Stomach (tissue), 9 donors: ENCODE measurements around the gene KCNJ5. TPM values are rescaled to one million over a fixed set of nuclear protein-coding genes. Genes with fewer than 3 reads are reported as not detected.
A peak's percentile ranks its signal among the peaks of the same experiment; 100 is the strongest.

Experiments
- DNase-seq, 2 donors: peaks; one replicate each; pipeline versions ENCODE4 v3.0.0 to v3.0.0-alpha.2; 2013 to 2019
- H3K27ac ChIP-seq, 5 donors: fragments of 200-600 bp in 4 of 5; sonication (generic) in 4 of 5; one replicate each; pipeline ENCODE4 v1.5.1; 2013 to 2019; ENCODE audit warnings: mild to moderate bottlenecking in 1 of 5, moderate library complexity in 1 of 5
- H3K27me3 ChIP-seq, 3 donors: fragments of 200-600 bp; sonication (generic); one replicate each; pipeline ENCODE4 v1.5.1; 2017 to 2019; ENCODE audit warnings: mixed run types in 1 of 3
- H3K36me3 ChIP-seq, 4 donors: fragments of 200-600 bp; sonication (generic); 1 replicate in 3 of 4; 2 replicates in 1 of 4; pipeline ENCODE4 v1.5.1; 2016 to 2019
- H3K4me1 ChIP-seq, 4 donors: fragments of 200-600 bp; sonication (generic); one replicate each; pipeline ENCODE4 v1.5.1; 2016 to 2019
- H3K4me3 ChIP-seq, 4 donors: fragments of 200-600 bp; sonication (generic) in 3 of 4; one replicate each; pipeline ENCODE4 v1.5.1; 2016 to 2019; ENCODE audit warnings: mild to moderate bottlenecking in 1 of 4
- H3K9me3 ChIP-seq, 4 donors: fragments of 200-600 bp; sonication (generic); one replicate each; pipeline ENCODE4 v1.5.1; 2016 to 2019
- EP300 ChIP-seq: sonication (generic); formaldehyde crosslinking; IDR thresholded peaks from one replicate; pipeline ENCODE4 v1.6.1; 2017; ENCODE audit warnings: antibody characterized with exemption
- POLR2A ChIP-seq, 4 donors: fragments of 450-650 bp; IDR thresholded peaks; one replicate each; pipeline ENCODE4 v1.6.1; 2016; ENCODE audit warnings: antibody characterized with exemption in 4 of 4, control low read depth in 2 of 4, mild to moderate bottlenecking in 1 of 4, moderate library complexity in 1 of 4
- POLR2AphosphoS5 ChIP-seq, 3 donors: sonication (generic); formaldehyde crosslinking; IDR thresholded peaks; one replicate each; pipeline ENCODE4 v1.6.1; 2016; ENCODE audit warnings: antibody characterized with exemption in 3 of 3
- WGBS, 5 donors: extraction: QIAGEN DNeasy Blood & Tissue Kit in 3 of 5; methylation state at CpG; one replicate each; pipeline versions ENCODE4 v1.1.5 to v1.1.7; 2013 to 2018; 5-methylcytosine and 5-hydroxymethylcytosine counted together
- intact Hi-C: fragments of 100-400 bp; cut with DNase I; formaldehyde crosslinking; loops from one replicate; pipeline ENCODE4 v1.15.1; 2023; ENCODE audit warnings: low total_unique reads
- polyA plus RNA-seq, 3 donors: library from polyadenylated mRNA; stranded (reverse); fragments of 200-250 nt; gene quantifications; one replicate each; pipeline ENCODE4 v1.2.3, GENCODE V29; 2013
- total RNA-seq, 5 donors: library from RNA; depleted of rRNA; stranded (reverse); fragments of >200 nt; gene quantifications; one replicate each; pipeline versions ENCODE4 v1.1.0 to v1.2.3, GENCODE V29; 2014 to 2016
- TF ChIP-seq, protein P1 (sequence below), 7 experiments: fragments of 450-650 bp in 4 of 7; fragments of 200-600 bp in 3 of 7; sonication (generic) in 3 of 7; IDR thresholded peaks; one replicate each; pipeline ENCODE4 v1.5.1; 2016 to 2019; ENCODE audit warnings: antibody characterized with exemption in 7 of 7, control low read depth in 2 of 7, mild to moderate bottlenecking in 1 of 7
- donor health status: healthy with polysubstance abuse.
- donor health status: Bipolar disorder and iron deficiency.
- donor health status: healthy.

Gene KCNJ5
- total and polyA plus RNA-seq, 8 donors: 0.25 to 1.9 (median 0.83) TPM; not detected in 2

DNA sequence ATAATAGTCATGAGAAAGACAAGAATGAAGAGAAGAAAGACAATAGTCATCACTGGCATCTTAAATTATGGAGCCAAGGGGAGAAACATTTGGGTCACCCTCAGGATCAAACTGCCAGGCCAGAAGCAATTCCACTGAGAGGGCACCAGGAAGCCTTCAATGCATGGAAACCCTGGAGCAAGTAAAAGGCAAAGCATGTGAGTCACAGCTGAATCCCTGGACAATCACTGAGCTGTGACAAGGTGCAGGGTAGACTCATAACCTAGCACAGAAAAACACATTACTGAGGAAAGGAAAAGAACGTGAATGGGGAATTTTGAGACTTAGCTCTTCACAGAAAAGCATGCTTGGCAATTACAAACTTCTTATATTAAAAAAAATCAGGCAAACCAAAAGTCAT lies 25.7 kb upstream of the KCNJ5 start:
- WGBS, 5 donors: 84 to 97% (median 89%) methylated on average over 1 of the region's 1 CpG
- Histone ChIP-seq H3K27ac (no peak overlapping the region), H3K9me3 (no peaks in the 10 kb centered on the region), H3K4me3 (no peak overlapping the region), H3K27me3 (no peaks in the 10 kb centered on the region), H3K4me1 (no peaks in the 10 kb centered on the region), H3K36me3 (no peaks in the 10 kb centered on the region)
- TF ChIP-seq POLR2AphosphoS5 (IDR thresholded peaks at IDR 0.05): no peak
- DNase-seq: no peak
- intact Hi-C loops: no loop called here

DNA sequence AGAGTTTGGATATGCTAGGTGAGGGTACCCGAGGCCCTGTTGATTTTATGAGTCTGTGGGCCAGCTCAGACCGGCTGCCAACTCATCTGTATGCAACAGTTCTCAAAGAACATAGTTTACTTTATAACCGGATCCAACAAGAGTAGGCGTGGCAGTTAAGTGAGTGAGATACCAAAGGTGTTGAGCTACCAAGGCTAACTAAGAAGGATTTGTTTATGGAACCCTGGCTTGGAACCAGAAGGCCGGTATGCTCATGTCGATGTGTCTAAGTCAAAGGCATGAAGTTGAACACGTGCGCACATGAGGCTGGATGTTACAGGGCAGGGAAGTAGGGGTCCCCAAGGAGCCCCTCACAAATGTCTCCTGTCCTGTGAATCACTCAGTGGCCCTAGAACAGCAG lies 23.9 kb upstream of the KCNJ5 start, which contains the start of gene KCNJ1:
Gene KCNJ1 (minus strand): TSS at position 20 of the 400 bp plus-strand sequence. CDS start 27,053 bp downstream, outside the sequence.
- Histone ChIP-seq H3K36me3 (no peaks in the 10 kb centered on the region), H3K27ac (no peak within 1 kb of the TSS), H3K27me3 (no peaks in the 10 kb centered on the region), H3K9me3 (no peaks in the 10 kb centered on the region), H3K4me3 (no peak within 1 kb of the TSS), H3K4me1 (no peaks in the 10 kb centered on the region)
- intact Hi-C loops: no loop called here
- DNase-seq: peak in 1 of 2 donors; percentile 46
- 36 to 60% (median 50%) methylated on average over 8 of the region's 8 CpGs for WGBS, 5 donors
- TF ChIP-seq POLR2A (IDR thresholded peaks at IDR 0.05) (no peak), EP300 (no peak)
- TF ChIP-seq, protein P1, sequence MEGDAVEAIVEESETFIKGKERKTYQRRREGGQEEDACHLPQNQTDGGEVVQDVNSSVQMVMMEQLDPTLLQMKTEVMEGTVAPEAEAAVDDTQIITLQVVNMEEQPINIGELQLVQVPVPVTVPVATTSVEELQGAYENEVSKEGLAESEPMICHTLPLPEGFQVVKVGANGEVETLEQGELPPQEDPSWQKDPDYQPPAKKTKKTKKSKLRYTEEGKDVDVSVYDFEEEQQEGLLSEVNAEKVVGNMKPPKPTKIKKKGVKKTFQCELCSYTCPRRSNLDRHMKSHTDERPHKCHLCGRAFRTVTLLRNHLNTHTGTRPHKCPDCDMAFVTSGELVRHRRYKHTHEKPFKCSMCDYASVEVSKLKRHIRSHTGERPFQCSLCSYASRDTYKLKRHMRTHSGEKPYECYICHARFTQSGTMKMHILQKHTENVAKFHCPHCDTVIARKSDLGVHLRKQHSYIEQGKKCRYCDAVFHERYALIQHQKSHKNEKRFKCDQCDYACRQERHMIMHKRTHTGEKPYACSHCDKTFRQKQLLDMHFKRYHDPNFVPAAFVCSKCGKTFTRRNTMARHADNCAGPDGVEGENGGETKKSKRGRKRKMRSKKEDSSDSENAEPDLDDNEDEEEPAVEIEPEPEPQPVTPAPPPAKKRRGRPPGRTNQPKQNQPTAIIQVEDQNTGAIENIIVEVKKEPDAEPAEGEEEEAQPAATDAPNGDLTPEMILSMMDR (IDR thresholded peaks at IDR 0.05): no peak

GRCh38 chr11:128868841-128869671 lies 22.1 kb upstream of the KCNJ5 start:
- DNase-seq: no peak
- WGBS, 5 donors: 91 to 98% (median 97%) methylated on average over 10 of the region's 10 CpGs
- Histone ChIP-seq H3K9me3 (no peaks in the 10 kb centered on the region), H3K4me1 (no peaks in the 10 kb centered on the region), H3K27ac (no peak overlapping the region), H3K27me3 (no peaks in the 10 kb centered on the region), H3K4me3 (no peak overlapping the region), H3K36me3 (no peaks in the 10 kb centered on the region)
- TF ChIP-seq, protein P1 (IDR thresholded peaks at IDR 0.05): no peak
- TF ChIP-seq POLR2AphosphoS5 (IDR thresholded peaks at IDR 0.05) (no peak), POLR2A (IDR thresholded peaks at IDR 0.05) (no peak), EP300 (no peak)
- intact Hi-C loops: no loop called here

DNA sequence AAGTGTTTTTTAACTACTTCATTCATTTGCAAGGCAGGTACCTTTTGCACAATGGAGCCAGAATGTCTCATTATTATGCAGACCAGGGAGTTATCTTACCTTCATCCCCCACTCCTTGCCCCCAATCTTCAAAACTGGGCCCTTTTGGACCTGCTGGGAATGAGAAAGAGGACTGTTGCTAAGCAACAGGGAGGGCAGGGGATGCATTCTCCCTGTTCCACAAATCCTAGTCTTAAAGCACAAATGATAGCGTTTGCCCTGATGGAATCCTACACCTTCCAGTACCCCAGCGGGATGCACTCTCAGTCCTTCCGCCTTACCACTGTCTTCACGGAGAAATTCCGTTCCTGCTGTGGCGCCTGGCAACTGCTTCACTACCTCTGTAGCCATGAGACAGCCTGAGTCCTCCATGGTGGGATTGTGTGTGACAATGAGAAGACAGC lies 20.0 kb upstream of the KCNJ5 start:
- DNase-seq: no peak
- Histone ChIP-seq H3K4me1 (no peaks in the 10 kb centered on the region), H3K4me3 (no peak overlapping the region), H3K27ac (no peak overlapping the region), H3K36me3 (no peaks in the 10 kb centered on the region), H3K27me3 (peaks cover 0 to 4% (median 0%) of the 10 kb centered on the region in 3 donors), H3K9me3 (no peaks in the 10 kb centered on the region)
- 70 to 81% (median 77%) methylated on average over 6 of the region's 6 CpGs for WGBS, 5 donors
- TF ChIP-seq, protein P1 (IDR thresholded peaks at IDR 0.05): no peak
- no peak for TF ChIP-seq POLR2AphosphoS5 (IDR thresholded peaks at IDR 0.05)
- no peak for TF ChIP-seq EP300
- no peak for TF ChIP-seq POLR2A (IDR thresholded peaks at IDR 0.05)
- intact Hi-C loops: no loop called here

DNA sequence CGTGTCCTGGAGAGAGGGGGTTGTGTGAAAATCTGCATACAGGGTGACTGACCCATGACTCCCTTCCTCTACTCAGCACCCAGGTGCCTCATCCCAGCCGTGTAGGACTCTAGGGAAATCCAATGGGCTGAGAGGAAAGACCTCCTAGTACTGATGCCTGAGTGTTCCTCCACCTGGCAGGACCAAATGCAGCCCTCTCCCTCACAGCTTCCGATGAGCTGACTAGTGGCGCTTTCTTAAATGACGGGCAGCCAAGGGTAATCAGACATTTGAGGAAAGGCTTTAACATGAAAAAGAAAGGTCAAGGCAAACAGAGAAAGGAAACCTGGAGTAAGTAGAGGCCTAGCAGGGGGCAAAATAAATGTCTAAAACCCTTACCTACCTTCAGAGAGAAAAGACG lies 19.1 kb upstream of the KCNJ5 start:
- DNase-seq: no peak
- H3K4me3 ChIP-seq: no peak overlapping the region
- WGBS, 5 donors: 59 to 75% (median 72%) methylated on average over 6 of the region's 6 CpGs
- TF ChIP-seq, protein P1 (IDR thresholded peaks at IDR 0.05): no peak
- TF ChIP-seq POLR2A (IDR thresholded peaks at IDR 0.05) (no peak), EP300 (no peak), POLR2AphosphoS5 (IDR thresholded peaks at IDR 0.05) (no peak)
- intact Hi-C loops: no loop called here
- no peaks in the 10 kb centered on the region for H3K4me1 ChIP-seq
- no peak overlapping the region for H3K27ac ChIP-seq
- peaks cover 0 to 4% (median 0%) of the 10 kb centered on the region in 3 donors for H3K27me3 ChIP-seq
- no peaks in the 10 kb centered on the region for H3K36me3 ChIP-seq
- H3K9me3 ChIP-seq: no peaks in the 10 kb centered on the region
